RWPE2 (cell line): ENCODE measurements around the gene ATXN2.
A peak's percentile ranks its signal among the peaks of the same experiment; 100 is the strongest.
"Not testable (repeated sequence)": the region's sequence is repeated elsewhere in the genome, so short reads cannot be mapped to it uniquely, and the experiment has no call there.

ENCODE experiments used
- ATAC-seq: fragments of 200-7000 bp; cut with Tn5 transposase; 3 replicates; pipeline ENCODE4 v1.9.1; 2021; ENCODE audit warnings: low read depth
- DNase-seq: peaks from one replicate; pipeline ENCODE4 v3.0.0-alpha.2; 2020; ENCODE audit warnings: low spot score
- H3K27ac ChIP-seq: fragments of 450-650 bp; 2 replicates; pipeline ENCODE4 v1.5.1; 2017; ENCODE audit warnings: mild to moderate bottlenecking; ENCODE audit not compliant: poor library complexity, severe bottlenecking
- H3K27me3 ChIP-seq: fragments of 250-450 bp; sonication (Bioruptor Pico); 2 replicates; pipeline ENCODE4 v1.5.1; 2021; ENCODE audit warnings: mild to moderate bottlenecking, moderate library complexity; ENCODE audit not compliant: insufficient read depth, poor library complexity, severe bottlenecking
- H3K36me3 ChIP-seq: fragments of 250-450 bp; sonication (Bioruptor Pico); 2 replicates; pipeline ENCODE4 v1.5.1; 2020; ENCODE audit warnings: low read depth, mild to moderate bottlenecking, moderate library complexity
- H3K4me1 ChIP-seq: fragments of 250-450 bp; sonication (Bioruptor Pico); 2 replicates; pipeline ENCODE4 v1.5.1; 2021; ENCODE audit warnings: mild to moderate bottlenecking, moderate library complexity; ENCODE audit not compliant: insufficient read depth, poor library complexity, severe bottlenecking
- H3K4me3 ChIP-seq: fragments of 250-450 bp; sonication (Bioruptor Pico); 2 replicates; pipeline ENCODE4 v1.5.1; 2021; ENCODE audit warnings: mild to moderate bottlenecking, moderate library complexity; ENCODE audit not compliant: severe bottlenecking
- H3K9me3 ChIP-seq: fragments of 250-450 bp; sonication (Bioruptor Pico); 2 replicates; pipeline ENCODE4 v1.5.1; 2021; ENCODE audit warnings: mild to moderate bottlenecking, moderate library complexity; ENCODE audit not compliant: severe bottlenecking
- CTCF ChIP-seq: fragments of 450-650 bp; IDR thresholded peaks from one replicate; pipeline ENCODE4 v1.5.1; 2017; ENCODE audit warnings: mild to moderate bottlenecking, moderate library complexity; ENCODE audit not compliant: poor library complexity, severe bottlenecking

ATXN2 gene

GRCh38 chr12:111570084-111570961 is 28.8 kb downstream of the ATXN2 start:
- H3K9me3 ChIP-seq = no peaks in the 10 kb centered on the region
- H3K27me3 ChIP-seq = no peaks in the 10 kb centered on the region
- peak overlapping the region; percentile 87 for H3K27ac ChIP-seq
- H3K4me3 ChIP-seq = no peak overlapping the region
- TF ChIP-seq CTCF = no peak
- peaks cover 15% of the 10 kb centered on the region; the same call in 1 of the 2 replicates for H3K36me3 ChIP-seq
- no peak for DNase-seq
- H3K4me1 ChIP-seq = peaks cover 32% of the 10 kb centered on the region
- ATAC-seq = peak; percentile 99

GRCh38 chr12:111569363-111570083 is 29.6 kb downstream of the ATXN2 start:
- no peaks in the 10 kb centered on the region for H3K27me3 ChIP-seq
- H3K36me3 ChIP-seq = peaks cover 16% of the 10 kb centered on the region; the same call in 1 of the 2 replicates
- DNase-seq (no peak), ATAC-seq (peak; percentile 18; the same call in 1 of the 3 replicates)
- H3K27ac ChIP-seq = peak overlapping the region; percentile 87
- no peaks in the 10 kb centered on the region for H3K9me3 ChIP-seq
- no peak overlapping the region for H3K4me3 ChIP-seq
- H3K4me1 ChIP-seq = peaks cover 32% of the 10 kb centered on the region
- TF ChIP-seq CTCF = no peak

- not testable (repeated sequence) for H3K4me3 ChIP-seq, H3K27ac ChIP-seq, ATAC-seq, H3K27me3 ChIP-seq, H3K9me3 ChIP-seq, DNase-seq
- peaks cover 14% of the 10 kb centered on the region for H3K36me3 ChIP-seq
- peaks cover 10% of the 10 kb centered on the region for H3K4me1 ChIP-seq
Measured at GRCh38 chr12:111560844-111561243, 38.3 kb downstream of the ATXN2 start.

GRCh38 chr12:111558107-111558376 is 41.1 kb downstream of the ATXN2 start:
- Histone ChIP-seq H3K4me3 (no peak overlapping the region), H3K36me3 (peaks cover 16% of the 10 kb centered on the region), H3K4me1 (peaks cover 10% of the 10 kb centered on the region), H3K27ac (peak overlapping the region; percentile 20), H3K27me3 (no peaks in the 10 kb centered on the region), H3K9me3 (no peaks in the 10 kb centered on the region)
- ATAC-seq (no peak), DNase-seq (no peak)
- TF ChIP-seq CTCF = no peak

GRCh38 chr12:111557271-111558106 is 41.6 kb downstream of the ATXN2 start:
- Histone ChIP-seq H3K27ac (peak overlapping the region; percentile 20), H3K9me3 (no peaks in the 10 kb centered on the region), H3K27me3 (no peaks in the 10 kb centered on the region), H3K4me1 (peaks cover 10% of the 10 kb centered on the region), H3K36me3 (peaks cover 22% of the 10 kb centered on the region), H3K4me3 (no peak overlapping the region)
- DNase-seq (no peak), ATAC-seq (peak; percentile 50; the same call in 2 of the 3 replicates)
- no peak for TF ChIP-seq CTCF
